ENCODE data around the gene RAB24.
A peak's percentile ranks its signal among the peaks of the same experiment; 100 is the strongest.
"Not testable (repeated sequence)": the region's sequence is repeated elsewhere in the genome, so short reads cannot be mapped to it uniquely, and the experiment has no call there.

Gene RAB24

GRCh38 chr5:177303121-177303924 lies at the start of gene RAB24, which contains the start of gene PRELID1:
Gene RAB24 (minus strand): TSS chr5:177303719. CDS start chr5:177303288, 431 bp downstream.
Gene PRELID1 (plus strand): TSS chr5:177303799. CDS start chr5:177303986, 187 bp downstream.
- DNase-seq (ENCODE audit: low read depth in 1 of 2, low spot score in 1 of 2), result peak; percentile 79 to 85

DNA sequence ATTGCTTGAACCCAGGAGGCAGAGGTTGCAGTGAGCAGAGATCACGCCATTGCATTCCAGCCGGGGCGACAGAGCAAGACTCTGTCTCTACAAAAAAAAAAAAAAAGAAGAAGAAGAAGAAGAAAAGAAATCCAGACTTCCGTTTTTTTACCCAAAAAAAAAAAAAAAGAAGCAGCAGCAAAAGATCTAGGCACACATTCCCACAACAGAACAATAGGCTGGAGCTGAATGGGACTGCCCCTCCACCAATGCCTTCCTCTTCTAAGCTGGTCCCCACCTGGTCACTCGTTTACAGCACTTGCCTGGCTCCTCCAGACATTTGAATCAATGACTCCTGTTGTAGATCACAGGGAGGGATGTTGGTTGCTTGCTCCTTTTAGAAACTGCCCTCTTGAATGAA lies 49.6 kb upstream of the RAB24 start:
- DNase-seq (ENCODE audit: low read depth in 1 of 2, low spot score in 1 of 2), result no peak

DNA sequence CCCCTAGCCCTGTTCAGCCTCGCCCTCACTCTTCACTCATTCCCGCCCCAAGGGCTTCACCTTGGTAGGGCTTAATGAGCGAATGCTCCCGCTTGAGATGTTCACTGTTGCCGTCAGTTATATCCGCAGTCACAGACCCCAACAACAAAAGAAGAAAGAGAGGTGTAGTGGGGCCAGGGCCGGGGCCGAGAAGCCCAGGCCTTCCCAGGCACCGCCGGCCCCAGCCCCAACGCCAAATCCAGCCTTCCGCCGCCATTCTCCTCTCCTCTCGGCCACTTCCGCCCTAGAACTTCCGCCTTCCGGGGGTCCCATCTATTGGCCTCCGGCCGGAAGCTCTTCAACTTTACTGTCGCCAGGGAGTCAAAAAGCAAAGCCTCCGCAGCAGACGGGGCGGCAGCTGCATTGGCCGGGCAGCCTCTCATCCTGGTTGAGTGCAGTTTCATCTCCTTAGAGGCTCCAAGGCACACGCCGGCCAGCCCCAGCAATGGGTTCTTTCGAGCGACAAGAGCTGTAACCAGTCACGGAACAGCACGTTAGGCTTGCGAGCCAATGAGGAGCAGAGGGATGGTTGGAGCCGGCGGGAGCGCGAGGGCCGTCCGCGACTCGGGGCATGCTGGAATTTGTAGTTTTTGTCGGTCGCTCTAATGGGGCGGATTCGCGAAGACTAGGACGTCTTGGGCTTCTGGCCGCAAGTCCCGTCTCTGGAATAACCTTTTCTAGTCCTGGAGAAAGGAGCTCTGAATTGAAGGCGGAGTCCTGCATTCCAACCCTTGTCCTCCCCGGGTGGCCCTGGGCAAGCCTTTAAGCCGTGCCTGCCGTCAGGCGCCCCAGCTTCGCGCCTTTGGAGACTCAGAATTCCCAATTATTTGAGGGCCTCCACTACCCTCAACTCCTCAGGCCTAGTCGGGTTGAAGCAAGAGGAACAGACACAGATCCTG lies 48.1 kb upstream of the RAB24 start, which contains the start of gene LMAN2:
Gene LMAN2, minus strand, starts transcription at position 277 of the 938 bp plus-strand sequence. Its CDS starts 21 bp downstream, at position 256.
- DNase-seq (ENCODE audit: low read depth in 1 of 2, low spot score in 1 of 2), result peak; percentile 79 to 82

- no peak for DNase-seq (ENCODE audit: low read depth in 1 of 2, low spot score in 1 of 2)
Measured at GRCh38 chr5:177350776-177351391, 47.4 kb upstream of the RAB24 start.

DNA sequence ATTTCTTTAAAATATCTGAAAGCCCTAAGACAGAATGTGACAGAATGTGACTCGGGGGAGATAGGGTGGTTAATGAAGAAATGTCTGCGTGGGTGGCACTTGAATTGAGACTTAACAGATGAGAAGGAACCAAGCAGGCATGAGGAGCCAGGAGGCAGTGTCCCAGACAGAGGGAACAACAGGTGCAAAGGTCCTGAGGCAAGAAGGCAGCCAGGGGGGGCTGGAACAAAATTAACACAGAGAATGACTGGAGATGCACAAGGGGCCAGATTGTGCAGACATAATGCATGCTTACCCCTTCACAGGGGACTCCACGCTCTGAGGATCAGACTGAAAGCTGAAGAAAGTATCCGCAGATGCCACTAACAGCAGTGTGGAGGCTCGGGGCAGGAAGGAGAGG lies 46.2 kb upstream of the RAB24 start:
- no peak for DNase-seq (ENCODE audit: low read depth in 1 of 2, low spot score in 1 of 2)

DNA sequence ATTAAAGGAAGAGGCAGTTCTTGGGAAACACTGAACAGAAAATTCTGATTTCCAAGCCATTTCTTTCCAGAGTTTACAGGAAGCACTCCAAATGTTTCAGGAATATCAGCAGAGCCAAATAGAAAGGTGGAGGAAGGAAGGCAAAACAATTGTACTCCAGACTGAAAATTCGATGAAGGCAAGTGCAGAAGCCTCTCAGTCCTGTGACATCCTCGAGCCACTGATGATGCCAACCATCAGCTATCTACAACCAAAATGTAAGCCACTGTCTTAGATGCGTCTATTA lies 45.8 kb upstream of the RAB24 start:
- no peak for DNase-seq (ENCODE audit: low read depth in 1 of 2, low spot score in 1 of 2)

GRCh38 chr5:177347699-177348098 lies 44.2 kb upstream of the RAB24 start:
- DNase-seq (ENCODE audit: low read depth in 1 of 2, low spot score in 1 of 2), result no peak

DNA sequence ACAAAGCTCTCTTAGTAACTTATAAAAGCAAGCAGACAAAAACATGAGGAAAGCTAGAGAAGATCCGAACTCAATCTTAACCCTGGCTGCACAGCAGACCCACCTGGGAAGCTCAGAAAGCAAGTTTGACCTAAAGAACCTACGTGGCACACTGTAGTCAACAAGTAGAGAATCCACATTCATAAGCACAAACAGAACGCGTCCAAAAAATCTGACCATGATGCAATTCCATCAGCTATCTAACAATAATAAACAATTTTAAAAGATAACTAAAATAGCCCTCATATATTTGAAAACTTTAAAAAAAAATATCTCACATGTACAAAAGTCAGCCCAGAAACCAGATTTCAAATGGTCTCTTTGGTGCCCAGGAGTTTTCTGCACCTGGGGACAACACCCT lies 43.3 kb upstream of the RAB24 start:
- DNase-seq (ENCODE audit: low read depth in 1 of 2, low spot score in 1 of 2), result no peak

DNA sequence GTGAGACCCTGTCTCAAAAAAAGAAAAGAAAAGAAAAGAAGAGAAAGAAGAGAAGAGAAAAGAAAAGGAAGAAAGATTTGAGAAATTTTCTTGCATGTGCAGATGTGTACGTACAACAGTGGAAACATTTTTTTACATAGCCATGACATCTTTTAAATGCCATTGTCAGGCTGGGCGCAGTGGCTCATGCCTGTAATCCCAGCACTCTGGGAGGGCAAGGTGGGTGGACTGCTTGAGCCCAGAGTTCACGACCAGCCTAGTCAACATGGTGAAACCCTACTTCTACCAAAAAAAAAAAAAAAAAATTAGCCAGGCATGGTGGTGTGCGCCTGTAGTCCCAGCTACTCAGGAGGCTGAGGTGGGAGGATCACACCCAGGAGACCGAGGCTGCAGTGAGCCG lies 41.4 kb upstream of the RAB24 start:
- DNase-seq (ENCODE audit: low read depth in 1 of 2, low spot score in 1 of 2), result no peak

DNA sequence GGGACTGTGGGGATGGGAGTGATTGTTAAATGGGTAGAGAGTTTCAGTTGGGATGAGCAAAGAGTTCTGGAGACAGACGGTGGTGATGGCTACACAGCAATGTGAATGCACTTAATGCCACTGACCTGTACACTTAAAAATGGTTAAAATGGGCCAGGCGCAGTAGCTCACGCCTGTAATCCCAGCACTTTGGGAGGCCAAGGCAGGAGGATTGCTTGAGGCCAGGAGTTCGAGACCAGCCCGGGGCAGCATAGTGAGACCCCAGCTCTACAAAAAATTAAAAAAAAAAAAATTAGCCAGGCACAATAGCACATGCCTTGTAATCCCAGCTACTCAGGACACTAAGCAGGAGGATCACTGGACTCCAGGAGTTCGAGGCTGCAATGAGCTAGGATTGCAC lies 40.3 kb upstream of the RAB24 start:
- DNase-seq (ENCODE audit: low read depth in 1 of 2, low spot score in 1 of 2), result no peak

GRCh38 chr5:177343000-177343399 lies 39.5 kb upstream of the RAB24 start:
- not testable (repeated sequence) for DNase-seq (ENCODE audit: low read depth in 1 of 2, low spot score in 1 of 2)

DNA sequence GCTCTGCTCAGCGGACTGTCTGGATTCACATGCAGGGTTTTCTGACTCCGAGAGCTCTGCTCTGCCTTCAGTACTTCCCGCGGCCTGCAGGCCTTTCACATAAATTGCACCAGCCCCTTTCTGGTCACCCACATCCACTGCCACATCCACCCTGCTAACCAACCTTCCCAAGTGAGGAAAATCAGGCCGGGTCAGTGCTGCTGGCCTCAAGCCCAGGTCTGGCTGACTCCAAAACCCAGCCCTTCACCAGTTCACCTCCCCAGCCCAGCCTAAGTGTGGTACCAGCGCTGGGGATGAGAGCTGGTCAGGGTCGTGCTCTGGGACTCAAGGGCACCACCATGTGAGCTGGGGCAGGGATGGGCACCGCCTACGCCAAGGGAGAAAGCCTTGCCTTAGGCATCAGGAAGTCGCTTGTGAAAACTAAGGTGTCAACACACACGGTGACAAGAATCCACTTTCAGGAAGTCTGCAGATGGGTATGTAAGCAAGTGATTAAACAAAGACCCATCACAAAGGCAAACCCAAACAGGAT lies 35.7 kb upstream of the RAB24 start:
- DNase-seq (ENCODE audit: low read depth in 1 of 2, low spot score in 1 of 2), result no peak

- DNase-seq (ENCODE audit: low read depth in 1 of 2, low spot score in 1 of 2), result no peak
Measured at GRCh38 chr5:177338251-177339106, 35.0 kb upstream of the RAB24 start.

DNA sequence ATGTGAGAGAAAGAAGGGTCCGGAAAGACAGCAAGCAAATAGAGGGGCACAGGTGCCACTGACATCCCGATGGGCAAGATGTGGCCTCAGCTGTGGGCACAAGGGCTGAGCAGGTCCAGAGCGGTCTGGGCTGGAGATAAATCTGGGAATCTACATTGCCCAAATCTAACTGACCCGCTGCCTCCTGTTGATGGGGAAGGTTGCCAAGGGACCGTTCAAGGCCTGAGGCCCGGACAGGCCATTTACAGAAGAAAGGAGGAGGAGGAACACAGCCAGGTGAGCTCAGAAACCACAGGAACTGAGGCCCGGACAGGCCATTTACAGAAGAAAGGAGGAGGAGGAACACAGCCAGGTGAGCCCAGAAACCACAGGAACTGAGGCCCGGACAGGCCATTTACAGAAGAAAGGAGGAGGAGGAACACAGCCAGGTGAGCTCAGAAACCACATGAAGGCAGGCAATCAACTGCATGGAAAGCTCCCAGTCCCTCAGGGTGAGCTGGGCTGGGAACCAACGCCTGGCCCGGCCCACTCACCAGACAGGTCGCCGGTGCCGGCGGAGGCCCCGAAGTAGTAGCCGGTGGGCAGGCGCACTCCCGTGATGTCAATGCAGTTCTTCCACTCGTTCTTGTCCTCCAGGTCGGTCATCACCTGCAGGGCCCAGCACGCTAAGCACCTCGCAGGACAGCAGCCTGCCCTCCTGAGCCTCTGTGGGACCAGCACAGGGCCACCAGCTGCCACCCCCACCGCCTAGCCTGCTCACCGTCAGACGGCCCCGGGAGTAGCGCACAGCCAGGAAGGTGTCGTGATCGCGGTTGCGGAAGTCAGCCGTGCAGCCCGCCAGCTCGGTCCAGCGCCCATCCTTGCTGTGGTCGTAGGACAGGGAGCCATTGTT lies 33.3 kb upstream of the RAB24 start:
- no peak for DNase-seq (ENCODE audit: low read depth in 1 of 2, low spot score in 1 of 2)

- no peak for DNase-seq (ENCODE audit: low read depth in 1 of 2, low spot score in 1 of 2)
Measured at GRCh38 chr5:177336112-177336511, 32.6 kb upstream of the RAB24 start.

DNA sequence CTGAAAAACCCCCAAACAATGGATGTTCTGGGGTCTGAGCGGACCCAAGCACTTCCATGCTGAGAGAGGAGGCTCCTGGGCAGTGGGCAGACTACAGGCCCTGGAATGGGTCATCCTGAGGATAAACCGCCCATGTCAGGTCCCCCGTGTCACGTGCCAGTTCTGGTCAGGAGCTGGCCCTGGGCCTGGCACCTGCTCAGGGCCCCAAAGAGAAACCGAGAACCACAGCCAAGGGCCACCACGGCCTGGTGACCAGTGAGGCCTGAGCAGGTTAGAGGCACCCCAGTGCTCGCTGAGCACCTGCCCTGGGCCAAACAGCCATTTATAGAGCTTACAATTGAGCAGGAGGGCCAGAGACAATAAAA lies 32.2 kb upstream of the RAB24 start:
- DNase-seq (ENCODE audit: low read depth in 1 of 2, low spot score in 1 of 2), result no peak

- DNase-seq (ENCODE audit: low read depth in 1 of 2, low spot score in 1 of 2), result no peak
Measured at GRCh38 chr5:177334781-177335700, 31.5 kb upstream of the RAB24 start.

GRCh38 chr5:177334155-177334551 lies 30.6 kb upstream of the RAB24 start:
- DNase-seq (ENCODE audit: low read depth in 1 of 2, low spot score in 1 of 2), result no peak

Data from activated T-helper 1 cell treated with anti-CD3 and anti-CD28 coated beads, Interleukin-2, amount 50 U/mL, for 16 hours (primary cell).